Measurements from ENCODE around the gene ELAVL3. TPM values are rescaled to one million over a fixed set of nuclear protein-coding genes. Genes with fewer than 3 reads are reported as not detected.

The ELAVL3 gene
- total and polyA plus RNA-seq, 2 of the 8 experiments (the other 6 are each of a cell fraction or from before 2014, with no cell fraction given): 0.80 to 1.0 TPM

DNA sequence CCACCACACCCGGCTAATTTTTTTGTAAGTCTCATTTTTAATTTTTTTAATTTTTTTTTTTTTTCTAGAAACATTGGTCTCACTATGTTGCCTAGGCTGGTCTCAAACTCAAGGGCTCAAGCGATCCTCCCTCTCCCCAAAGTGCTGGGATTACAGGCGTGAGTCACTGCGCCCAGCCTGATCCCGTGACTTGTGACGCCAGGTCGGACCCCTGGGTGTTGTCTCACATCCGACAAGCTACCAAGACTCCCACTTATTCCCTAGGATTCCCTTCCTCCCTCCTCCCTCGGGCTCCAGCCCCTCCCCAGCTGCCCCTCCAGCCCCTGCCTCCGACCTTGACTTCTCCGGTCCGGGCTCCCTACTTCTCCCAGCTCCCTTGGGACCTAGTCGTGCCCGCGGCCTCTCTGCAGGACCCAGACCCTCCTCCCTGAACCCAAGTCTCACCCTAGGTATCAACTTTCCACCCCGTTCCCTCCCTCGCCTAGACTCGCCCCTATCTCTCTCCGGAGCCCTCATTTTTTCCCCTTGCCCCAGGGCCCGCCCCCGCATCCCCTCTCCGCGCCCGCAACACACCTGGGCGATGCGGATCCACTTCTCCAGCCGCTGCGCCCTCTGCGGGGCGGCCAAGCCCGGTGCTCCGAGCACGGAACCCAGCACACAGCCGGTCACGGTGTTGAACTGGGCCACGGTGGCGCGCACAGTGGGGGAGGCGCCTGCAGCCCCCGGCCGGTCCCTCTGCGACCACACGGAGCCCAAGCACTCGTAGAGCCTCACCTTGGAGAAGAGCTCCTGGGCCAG is 74.8 kb downstream of the ELAVL3 start (continued):
- no peak for TF ChIP-seq SIN3A (conservative IDR thresholded peaks at IDR 0.05 in 1 of 2, IDR thresholded peaks at IDR 0.05 in 1 of 2; ENCODE audit: low read depth in 1 of 2, low read length in 2 of 2)
- no peak for TF ChIP-seq CBX5 (IDR thresholded peaks at IDR 0.05; ENCODE audit: low read depth, low read length)
- TF ChIP-seq TAF1 (IDR thresholded peaks at IDR 0.05; ENCODE audit: low read depth, low read length): no peak
- TF ChIP-seq JUND (IDR thresholded peaks at IDR 0.05; ENCODE audit: low read length): no peak
- TF ChIP-seq, protein P1, sequence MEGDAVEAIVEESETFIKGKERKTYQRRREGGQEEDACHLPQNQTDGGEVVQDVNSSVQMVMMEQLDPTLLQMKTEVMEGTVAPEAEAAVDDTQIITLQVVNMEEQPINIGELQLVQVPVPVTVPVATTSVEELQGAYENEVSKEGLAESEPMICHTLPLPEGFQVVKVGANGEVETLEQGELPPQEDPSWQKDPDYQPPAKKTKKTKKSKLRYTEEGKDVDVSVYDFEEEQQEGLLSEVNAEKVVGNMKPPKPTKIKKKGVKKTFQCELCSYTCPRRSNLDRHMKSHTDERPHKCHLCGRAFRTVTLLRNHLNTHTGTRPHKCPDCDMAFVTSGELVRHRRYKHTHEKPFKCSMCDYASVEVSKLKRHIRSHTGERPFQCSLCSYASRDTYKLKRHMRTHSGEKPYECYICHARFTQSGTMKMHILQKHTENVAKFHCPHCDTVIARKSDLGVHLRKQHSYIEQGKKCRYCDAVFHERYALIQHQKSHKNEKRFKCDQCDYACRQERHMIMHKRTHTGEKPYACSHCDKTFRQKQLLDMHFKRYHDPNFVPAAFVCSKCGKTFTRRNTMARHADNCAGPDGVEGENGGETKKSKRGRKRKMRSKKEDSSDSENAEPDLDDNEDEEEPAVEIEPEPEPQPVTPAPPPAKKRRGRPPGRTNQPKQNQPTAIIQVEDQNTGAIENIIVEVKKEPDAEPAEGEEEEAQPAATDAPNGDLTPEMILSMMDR (IDR thresholded peaks at IDR 0.05; ENCODE audit: control extremely low read depth in 1 of 3, insufficient read depth in 1 of 3, low read depth in 1 of 3, low read length in 3 of 3): peak; percentile 57 to 69 (median 63)
- TF ChIP-seq MAFK (IDR thresholded peaks at IDR 0.05; ENCODE audit: low read depth, low read length): no peak
- TF ChIP-seq CHD2 (IDR thresholded peaks at IDR 0.05; ENCODE audit: low read length): no peak
- TF ChIP-seq CEBPB (IDR thresholded peaks at IDR 0.05; ENCODE audit: low read depth, low read length): no peak
- TF ChIP-seq GTF2F1 (IDR thresholded peaks at IDR 0.05; ENCODE audit: borderline replicate concordance, low read depth, low read length): no peak
- TF ChIP-seq, protein P2, sequence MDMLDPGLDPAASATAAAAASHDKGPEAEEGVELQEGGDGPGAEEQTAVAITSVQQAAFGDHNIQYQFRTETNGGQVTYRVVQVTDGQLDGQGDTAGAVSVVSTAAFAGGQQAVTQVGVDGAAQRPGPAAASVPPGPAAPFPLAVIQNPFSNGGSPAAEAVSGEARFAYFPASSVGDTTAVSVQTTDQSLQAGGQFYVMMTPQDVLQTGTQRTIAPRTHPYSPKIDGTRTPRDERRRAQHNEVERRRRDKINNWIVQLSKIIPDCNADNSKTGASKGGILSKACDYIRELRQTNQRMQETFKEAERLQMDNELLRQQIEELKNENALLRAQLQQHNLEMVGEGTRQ (IDR thresholded peaks at IDR 0.05; ENCODE audit: low read length): no peak
- 0 out of 2 replicates have a peak, but pooled peaks have one; percentile 57 for TF ChIP-seq TCF12 (IDR thresholded peaks at IDR 0.05; ENCODE audit: low read depth, low read length)
- TF ChIP-seq SUZ12 (IDR thresholded peaks at IDR 0.05; ENCODE audit: low read length): no peak
- no peak for TF ChIP-seq BCL11A (IDR thresholded peaks at IDR 0.05; ENCODE audit: low read depth in 2 of 2, low read length in 2 of 2)
- no peak for TF ChIP-seq TBP (IDR thresholded peaks at IDR 0.05; ENCODE audit: low read depth, low read length)
- TF ChIP-seq, protein P3, sequence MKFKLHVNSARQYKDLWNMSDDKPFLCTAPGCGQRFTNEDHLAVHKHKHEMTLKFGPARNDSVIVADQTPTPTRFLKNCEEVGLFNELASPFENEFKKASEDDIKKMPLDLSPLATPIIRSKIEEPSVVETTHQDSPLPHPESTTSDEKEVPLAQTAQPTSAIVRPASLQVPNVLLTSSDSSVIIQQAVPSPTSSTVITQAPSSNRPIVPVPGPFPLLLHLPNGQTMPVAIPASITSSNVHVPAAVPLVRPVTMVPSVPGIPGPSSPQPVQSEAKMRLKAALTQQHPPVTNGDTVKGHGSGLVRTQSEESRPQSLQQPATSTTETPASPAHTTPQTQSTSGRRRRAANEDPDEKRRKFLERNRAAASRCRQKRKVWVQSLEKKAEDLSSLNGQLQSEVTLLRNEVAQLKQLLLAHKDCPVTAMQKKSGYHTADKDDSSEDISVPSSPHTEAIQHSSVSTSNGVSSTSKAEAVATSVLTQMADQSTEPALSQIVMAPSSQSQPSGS (IDR thresholded peaks at IDR 0.05; ENCODE audit: low read length): no peak
- no peak for TF ChIP-seq NRF1 (IDR thresholded peaks at IDR 0.05; ENCODE audit: low read depth, low read length)
- TF ChIP-seq KDM4A (IDR thresholded peaks at IDR 0.05; ENCODE audit: low read depth, low read length, severe bottlenecking): no peak
- no peak for TF ChIP-seq BACH1 (IDR thresholded peaks at IDR 0.05; ENCODE audit: low read length)
- no peak for TF ChIP-seq GABPA (IDR thresholded peaks at IDR 0.05; ENCODE audit: borderline replicate concordance, insufficient read depth, low read length)
